NOMO-1 treated with dmso at 0.1 percent for 144 hours (cell line): ENCODE data around the gene TRAF3IP3.

ENCODE experiments used
- DNase-seq: peaks from one replicate; lab custom pipeline; 2025; ENCODE audit not compliant: unreplicated experiment; lab: John Stamatoyannopoulos, UW

Gene TRAF3IP3

DNA sequence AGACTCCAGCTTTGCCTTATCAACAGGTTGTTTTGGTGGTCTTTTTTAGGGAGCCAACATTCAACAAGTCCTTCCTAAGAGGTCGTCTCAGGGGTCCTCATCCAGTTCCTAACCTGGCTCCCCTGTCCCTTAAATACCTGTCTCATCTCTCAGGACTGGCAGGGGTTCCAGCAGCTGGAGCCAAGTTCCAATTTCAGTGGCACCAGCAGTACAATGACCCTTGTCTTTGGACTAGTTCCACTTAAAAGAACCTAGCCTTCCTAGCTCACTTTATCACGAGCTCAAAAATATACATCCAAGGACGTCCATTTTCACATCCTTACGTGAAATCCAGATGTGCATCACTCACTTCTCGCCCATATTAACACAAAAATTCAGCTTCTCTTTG, 18.7 kb upstream of the TRAF3IP3 start:
- DNase-seq = no peak

DNA sequence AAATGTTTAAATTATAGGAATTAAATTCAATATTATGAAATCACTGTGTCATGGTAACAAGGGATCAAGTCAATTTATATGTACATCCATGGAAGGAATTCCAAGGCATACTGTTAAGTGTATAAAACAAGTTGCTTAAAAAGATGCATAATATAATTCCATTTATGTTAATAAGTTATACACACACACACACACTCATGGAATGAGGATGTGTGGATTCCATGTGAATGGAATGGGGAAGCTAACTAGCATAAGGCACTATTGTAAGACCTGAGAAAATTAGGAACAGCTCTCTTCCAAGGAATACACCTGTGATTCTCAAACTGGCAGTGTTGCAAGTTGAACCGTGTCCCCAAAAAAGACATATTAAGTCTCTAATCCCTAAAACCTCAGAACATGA, 17.6 kb upstream of the TRAF3IP3 start:
- DNase-seq = no peak

DNA sequence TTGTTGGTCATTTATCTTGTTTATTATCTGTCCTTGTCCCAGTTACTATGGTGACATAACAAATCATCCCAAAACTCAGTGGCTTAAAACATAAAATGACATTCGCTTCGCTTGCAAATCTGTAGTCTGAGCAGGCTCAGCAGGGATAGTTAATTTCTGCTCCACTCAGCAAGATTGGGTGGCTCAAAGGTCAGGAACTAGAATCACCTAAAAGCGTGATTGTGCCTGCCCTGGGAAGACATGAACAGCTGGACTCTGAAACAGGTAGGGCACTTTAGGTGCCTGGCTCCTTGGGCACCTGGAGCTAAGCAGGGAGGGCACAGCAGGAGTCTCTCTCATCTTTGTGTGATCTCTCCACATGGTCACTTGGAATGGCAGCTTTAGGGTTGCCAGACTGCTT, 14.7 kb upstream of the TRAF3IP3 start:
- no peak for DNase-seq

DNA sequence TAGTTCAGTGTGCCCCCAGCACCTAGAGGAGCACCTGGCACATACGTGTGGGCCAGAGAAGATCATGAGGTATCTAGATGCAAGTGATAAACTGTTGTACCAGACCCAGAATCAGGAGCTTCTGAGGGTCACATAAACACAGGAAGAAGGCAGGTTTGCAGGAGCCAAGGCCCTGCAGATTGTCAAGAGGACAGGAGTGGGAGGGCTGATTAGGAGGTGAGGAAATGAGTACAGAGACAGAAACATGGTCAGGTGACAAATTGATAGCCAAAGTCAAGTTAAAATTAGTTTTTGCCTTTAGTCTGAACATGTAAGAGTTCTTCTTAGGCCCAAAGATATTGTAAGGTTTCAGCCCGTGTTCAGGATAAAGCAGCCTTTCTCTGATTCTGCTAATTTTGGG, 14.0 kb upstream of the TRAF3IP3 start:
- DNase-seq = no peak

DNA sequence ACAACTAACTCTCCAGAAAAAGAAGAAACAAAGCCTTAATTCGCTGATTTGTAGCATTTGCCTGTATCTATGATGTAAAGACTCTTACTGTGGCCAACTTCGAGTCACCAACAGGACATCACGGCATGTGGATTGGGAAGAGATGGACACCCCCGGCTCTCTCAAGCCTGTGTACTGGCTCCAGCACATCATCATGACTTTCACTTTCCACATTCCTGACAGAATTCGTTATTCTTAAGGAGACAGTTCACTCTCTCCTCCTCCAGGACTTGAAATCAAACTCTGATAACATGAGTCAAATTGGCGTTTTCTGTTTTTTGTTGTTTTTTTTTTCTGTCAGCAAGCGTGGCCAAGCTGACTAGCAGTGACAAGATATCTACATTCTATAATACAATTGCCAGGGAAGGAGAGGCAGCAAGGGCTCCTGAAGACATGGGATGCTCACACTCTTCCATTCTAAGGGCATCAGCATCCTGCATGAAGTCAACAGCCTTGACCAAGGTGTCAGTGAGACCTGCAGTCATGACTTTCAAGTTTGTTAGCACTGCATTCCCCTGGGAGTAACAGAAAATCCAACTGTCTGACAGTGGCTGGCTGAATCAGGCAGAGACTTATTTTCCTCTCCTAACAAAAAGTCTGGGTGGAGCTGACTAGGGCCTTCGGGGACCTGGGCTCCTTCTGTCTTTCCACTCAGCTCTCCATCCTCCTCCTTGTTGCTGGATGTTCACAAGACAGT, 13.3 kb upstream of the TRAF3IP3 start:
- no peak for DNase-seq

DNA sequence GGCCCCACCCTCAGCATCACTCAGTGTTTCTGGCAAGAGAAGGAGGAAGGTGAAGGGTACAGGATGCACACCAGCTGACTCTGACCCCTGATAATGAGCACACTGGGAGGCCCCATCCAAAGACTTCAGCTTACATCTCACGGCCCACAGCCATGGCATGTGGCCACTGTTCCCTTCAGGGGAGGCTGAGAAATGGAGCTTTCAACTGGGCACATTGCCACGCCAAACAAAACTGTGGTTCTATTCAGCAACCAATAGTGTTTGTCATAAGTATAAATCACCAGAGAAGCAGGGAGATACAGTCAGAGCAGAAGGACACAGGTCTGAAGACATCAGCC, 12.7 kb upstream of the TRAF3IP3 start:
- DNase-seq = no peak

DNA sequence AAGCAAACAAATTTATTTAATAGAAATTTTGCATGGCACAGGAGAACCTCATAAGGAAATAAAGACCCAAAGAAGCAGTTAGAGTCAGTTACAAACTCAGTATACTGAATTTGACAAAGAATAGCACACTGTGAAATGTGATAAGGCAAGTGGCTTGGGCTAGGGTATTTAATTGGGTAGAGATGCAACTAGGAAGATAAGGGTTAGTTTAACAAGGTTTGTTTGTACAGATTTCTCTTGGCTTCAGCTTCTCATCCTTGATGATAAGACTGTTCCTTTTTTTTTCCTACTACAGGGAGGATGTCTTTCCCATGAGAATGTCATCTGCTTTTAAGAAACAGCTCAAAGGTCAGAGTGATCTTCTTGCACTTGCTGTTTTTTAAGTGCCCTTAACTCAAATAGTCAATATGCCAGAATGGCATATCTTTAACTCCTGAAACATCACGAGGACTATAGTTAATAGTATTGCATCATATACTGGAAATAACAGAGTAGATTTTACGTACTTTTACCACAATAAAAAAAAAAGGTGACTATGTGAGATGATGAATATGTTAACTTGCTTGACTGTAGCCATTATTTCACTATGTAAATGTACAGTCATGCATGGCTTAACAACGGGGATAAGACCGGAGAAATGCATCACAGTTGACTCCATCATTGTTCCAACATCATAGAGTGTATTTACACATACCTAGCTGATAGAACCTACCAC, 9.2 kb upstream of the TRAF3IP3 start:
- DNase-seq = no peak

DNA sequence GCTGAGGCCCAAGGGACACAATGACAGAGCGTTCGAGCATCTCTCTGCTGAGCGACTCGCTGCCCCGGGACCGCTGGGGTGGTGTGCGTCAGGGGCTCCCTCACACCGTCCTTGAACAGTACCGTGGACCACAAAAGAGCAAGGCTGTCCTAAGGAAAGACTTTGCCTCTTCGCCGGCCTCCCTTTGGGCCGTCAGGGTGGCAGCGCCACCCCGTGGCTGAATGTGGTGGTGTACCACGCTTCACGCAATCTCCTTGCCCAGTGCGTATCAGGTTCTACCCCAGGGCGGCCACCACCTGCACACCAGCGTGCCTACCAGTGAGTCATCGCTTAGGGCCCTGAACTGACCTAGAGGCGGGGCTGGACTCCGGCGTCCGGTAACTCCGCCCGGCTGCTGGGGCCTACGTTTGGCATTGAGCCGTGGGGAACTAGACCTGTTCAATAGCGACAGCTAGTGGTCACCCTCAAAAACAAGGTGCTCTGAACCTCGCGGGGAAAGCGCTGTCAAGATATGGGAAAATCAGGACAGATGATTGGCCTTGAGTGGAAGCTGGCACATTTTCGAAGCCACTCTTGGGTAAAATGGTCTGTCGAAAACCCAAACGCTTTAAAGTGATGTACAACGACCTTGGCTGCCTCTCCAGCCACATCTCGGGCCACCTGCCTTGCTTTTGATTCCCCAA, 8.1 kb upstream of the TRAF3IP3 start:
- peak; percentile 97 for DNase-seq

DNA sequence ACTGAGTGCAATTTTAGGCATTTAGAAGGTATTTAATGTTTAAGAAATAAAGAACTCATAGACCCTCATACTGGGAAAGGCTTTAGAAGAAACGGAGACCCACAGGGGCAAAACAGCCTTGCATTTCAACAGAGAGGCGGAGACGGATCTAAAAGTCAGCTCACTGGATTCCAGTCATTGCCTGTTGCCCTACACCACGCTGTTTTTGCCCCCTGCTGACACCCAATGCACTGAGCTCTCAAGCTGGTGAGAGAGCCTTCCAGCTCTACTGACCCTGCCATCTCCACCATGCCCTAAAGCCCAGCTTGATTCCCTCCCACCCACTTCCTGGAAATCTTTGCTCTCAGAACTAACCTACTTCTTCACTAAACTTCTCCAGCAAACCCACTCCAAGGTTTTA, 7.2 kb upstream of the TRAF3IP3 start:
- DNase-seq = no peak

DNA sequence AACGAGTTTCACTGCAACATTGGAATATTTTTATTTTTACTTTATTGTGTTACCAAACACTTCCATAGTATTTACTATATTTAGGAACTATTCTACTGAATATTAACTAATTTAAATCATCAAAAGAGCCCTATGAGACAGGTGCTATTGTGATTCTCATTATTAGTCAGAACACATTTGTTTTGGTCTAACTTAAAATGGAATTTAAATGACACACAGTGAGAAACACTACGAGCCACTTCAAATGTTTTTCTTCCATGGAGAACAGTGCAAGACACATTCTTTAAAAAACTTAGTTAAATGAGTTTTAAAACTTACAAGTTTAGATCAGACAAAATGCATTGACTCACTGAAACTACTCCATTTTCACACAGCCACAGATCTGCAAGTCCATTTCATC, 6.6 kb upstream of the TRAF3IP3 start:
- DNase-seq = no peak

DNA sequence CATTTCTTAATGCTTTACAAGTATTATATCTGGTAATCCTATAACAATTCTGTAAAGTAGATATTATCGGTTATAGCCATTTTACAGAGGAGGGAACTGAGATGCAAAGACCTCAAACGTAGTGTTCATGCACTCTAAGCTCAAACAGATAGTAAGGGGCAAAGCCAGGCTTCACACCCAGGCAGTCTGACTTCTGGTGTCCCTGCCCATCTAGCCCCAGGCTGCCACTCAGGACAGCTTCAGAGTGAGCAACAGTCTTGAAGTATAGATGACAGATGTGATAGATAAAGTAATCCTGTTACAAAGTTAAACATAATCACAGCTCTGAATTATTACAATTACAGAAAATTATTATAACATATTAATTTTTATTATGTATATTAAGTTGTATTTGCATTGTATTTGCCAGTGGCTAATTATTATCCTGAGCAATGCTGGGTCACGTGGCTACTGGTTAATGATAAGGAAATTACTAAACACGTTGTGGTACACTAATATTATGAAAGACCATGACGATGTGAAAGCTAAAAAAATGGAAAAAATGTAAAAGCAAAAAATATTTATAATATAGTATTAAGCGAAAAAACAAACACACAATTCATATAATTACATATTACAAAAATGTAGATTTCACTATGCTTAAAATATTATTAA, 6.1 kb upstream of the TRAF3IP3 start:
- no peak for DNase-seq

DNA sequence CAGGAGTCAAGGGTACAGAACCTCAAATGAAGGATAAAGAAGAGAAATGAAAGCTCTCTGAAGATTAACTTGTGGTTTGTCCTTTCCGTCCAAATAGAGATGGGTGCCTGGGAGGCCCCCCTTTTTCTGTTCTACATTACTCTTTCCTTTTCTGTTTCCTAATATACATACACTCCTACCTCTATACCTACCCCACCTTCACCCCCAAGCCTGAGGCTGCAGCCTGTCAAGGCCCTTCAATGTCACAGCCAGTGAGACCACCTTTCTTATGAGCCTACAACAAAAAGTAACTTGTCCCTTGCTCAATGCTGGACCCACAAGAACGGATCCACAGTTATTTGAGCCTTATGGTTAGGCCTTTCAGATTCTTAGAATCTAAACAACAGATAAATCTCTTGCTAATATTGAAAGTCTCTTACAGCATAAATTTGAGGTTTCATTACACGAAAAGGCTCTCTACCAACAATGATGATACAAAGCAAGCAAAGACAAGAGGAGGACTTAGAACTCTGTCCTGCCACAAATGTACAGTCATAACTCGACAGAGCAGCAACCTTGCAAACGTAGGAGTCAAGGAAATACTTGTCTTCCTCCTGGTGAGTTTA, 4.1 kb upstream of the TRAF3IP3 start:
- no peak for DNase-seq

DNA sequence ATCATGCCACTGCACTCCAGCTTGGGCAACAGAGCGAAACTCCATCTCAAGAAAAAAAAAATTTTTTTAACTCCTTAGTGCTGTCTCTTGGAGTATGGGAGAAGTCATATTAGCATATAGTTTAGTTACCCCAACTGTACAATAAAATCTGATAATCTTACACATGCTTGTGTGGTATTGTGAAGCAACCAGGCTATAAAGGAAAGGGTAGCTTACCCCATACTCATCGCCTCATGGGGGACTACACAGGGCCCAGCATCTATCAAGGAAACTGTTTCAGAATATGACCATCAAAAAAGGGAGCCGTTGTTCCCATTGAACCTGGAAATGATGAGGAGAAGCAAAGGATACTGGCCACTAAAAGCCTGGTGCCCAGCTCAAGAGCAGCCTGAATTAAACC, 3.0 kb upstream of the TRAF3IP3 start:
- no peak for DNase-seq

DNA sequence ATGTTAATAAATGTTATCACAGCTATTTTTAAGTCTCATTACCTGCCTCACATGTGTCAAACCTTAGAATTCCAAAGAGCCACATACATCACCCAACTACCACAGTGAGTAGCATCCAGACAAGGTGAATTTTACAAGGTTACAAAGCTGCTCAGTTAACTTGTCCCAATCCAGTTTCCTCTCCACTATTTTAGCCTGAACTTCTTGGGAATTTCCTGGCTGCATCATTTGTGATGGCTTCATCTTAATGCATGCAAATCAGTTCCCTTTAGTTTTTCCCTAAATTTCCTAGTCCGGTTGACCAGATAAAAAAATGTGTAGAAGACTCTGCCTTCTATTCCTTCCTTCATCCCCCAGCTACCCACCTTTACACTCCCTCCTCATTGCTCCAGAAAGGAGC, 597 bp upstream of the TRAF3IP3 start:
- DNase-seq = no peak

DNA sequence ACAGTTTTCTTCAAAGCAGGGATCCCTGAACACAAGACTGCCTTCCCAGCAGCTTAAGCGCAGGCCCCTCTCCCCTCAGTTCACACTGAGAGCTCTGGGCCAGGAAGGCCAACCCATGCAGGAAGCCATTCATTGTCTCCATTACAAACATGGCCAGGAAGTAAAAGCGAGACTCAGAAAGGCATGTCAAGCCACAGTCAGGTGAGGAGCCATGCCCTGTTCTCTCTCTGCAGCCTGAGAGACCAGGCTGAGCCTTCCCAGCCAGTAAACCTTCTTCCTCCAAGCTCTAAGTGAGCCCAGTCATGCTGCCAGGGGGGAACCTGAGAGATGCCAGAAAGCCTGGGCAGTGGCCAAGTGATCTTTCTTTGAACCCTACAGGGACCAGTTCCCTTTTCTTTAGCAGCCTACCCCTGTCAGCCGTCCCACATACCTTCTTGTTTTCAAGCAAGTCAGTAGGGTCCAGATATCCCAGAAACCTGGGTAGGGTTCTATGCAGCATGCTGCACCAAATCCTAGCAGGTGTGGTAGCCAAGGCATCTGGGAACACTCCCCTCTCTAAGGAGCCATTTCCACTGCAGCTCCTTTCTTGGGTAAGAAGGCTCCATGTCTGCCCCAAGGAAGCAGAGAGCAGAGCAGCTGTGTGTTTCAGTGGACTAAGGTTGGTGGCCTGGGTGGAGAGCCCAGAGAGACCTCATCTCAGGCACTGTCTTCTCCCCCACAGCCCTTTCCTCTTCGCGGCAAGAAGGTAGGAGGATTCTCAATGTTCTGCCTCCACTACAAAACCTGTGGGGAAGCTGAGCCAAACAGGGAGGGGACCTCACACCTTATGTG, 977 bp downstream of the TRAF3IP3 start:
- peak; percentile 59 for DNase-seq

DNA sequence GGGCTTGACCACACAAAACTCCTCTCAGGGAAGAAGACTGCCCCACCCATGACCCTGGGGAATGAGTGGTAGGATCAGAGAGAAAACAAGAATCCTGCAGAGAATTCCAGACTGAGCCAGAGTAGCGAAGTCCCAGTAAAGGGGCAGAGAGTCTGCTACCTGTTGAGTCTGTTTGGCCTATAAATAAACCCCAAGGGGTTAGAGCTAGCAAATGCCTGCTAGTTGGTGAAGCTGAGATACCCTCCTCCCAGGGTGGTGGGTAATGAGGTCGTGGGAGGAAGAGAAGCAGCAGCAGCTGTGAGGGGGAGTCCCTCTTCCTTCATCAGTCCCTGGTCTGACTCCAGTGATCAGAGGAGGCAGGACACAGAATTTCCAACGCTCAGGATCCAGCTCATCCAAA, 2.5 kb downstream of the TRAF3IP3 start:
- DNase-seq = no peak

DNA sequence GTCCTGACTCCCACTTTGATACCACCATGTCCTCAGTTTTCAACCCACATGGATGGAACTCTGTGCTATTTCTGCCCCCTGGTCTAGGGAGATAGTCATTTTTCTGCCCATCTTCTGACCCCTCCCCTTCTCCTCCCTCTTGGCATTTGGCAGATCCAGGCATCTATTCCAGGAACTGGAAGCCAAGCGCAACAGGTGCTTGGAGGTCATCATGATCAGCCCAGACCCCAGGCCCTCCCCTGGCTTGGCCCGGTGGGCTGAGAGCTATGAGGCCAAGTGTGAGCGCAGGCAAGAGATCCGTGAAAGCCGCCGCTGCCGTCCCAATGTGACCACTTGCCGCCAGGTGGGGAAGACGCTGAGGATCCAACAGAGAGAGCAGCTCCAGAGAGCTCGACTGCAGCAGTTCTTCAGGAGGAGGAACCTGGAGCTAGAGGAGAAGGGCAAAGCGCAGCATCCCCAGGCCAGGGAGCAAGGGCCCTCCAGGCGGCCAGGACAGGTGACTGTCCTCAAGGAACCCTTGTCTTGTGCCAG, 4.0 kb downstream of the TRAF3IP3 start:
- DNase-seq = no peak

DNA sequence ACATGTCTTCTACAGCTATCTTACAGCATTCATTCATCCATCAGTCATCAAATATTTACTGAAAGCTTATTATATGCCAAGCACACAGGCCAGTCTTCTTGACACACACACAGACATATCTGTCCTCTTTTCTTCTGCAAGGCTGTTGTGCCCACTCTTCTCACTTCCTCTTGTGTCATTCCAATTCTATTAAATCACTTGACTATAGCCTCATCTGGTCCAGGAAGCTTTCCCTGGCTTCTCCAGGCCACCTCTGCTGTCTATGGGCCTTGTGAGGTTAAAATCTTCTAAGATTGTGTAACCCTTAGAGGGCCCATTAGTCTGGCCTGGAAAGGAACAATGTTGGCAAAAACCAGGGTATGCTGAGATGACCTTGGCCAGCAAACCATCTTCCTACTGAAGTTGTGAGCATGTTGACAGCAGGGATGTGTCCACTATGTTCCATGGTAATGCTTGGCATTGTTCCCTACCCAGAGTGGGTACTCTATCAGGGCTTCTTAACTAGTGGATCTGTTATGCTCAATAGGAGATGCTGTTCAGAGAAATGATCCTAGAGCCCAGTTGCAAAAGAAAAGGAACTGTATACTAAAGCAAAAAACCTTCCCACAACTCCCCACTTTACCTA, 5.3 kb downstream of the TRAF3IP3 start:
- DNase-seq = no peak

DNA sequence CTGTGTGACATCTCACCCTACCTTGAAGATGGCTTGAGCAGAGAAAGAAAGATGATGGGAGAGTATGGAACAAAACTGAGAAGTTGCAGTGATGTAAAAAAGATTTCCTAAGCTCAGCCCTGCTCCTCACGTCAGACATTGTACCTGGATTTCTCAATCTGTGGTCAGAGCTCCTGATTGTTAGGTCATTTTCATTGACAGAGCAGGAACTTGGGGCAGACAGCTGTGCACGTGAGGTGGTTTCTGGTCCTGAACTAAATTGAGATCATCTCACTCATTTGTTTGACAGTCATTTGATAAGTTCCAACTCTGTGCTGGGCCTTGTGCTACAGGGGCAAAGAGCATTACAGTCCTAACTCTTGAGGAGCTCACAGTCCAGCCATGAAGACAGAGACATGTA, 10.2 kb downstream of the TRAF3IP3 start:
- DNase-seq = peak; percentile 44

DNA sequence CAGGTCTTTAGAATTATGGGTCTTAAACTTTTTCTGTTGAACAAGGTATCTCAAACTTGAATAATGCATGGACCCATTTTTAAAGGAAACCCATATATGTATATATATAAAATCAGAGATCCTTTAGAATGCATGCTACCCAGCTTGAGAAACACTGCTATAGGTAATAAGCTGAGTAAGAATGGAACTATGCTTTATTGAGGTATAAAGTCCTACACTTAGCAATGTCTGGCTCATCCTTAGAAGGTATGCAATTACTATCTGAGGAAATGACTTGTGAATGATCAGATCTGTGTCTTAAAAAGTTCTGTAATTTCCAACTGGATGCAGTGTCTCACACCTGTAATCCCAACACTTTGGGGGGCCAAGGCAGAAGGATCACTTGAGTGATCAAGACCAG, 11.2 kb downstream of the TRAF3IP3 start:
- no peak for DNase-seq
